GM10266 (cell line): ENCODE data around the gene PSPN.
"Not testable (repeated sequence)": the region's sequence is repeated elsewhere in the genome, so short reads cannot be mapped to it uniquely, and the experiment has no call there.

Experiments
- DNase-seq: peaks from one replicate; pipeline ENCODE4 v3.0.0; 2012; ENCODE audit errors: extremely low spot score
- TF ChIP-seq, protein P1 (sequence below): IDR thresholded peaks from 2 replicates; pipeline ENCODE4 v1.5.1; 2012; ENCODE audit warnings: mild to moderate bottlenecking, low read depth; ENCODE audit not compliant: control insufficient read depth, insufficient read depth; ENCODE audit errors: missing control alignments

The PSPN gene

DNA sequence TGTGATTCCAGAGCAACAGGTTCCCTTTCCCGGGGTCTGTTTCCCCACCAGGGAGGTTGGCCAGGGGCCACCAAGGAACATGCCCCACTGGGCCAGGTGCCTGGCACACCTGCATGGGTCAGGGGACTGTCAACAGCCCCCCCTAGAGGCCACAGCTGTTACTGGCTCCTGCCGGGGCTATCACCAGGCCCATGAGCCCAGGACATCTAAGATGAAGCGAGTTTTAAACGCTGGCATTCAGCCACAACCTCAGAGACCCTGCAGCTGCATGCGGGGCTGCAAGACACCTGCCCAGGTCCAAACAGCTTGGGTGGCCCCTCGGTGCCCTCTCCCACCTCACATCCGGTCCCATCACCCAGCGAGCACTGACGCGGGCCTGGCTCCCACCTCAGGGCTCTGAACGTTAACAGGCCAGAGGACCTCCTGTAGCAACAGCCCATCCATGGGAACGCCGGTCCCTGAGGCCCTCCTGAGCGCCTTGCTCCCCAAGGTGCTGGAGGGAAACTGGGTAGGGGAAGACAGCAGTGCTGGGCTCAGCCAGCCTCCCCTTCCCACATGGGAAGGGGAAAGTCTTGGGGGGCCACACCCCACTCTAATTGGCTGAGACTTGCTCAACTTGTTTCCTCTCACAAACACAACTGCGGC is 36.8 kb upstream of the PSPN start:
- DNase-seq, result no peak
- TF ChIP-seq, protein P1, sequence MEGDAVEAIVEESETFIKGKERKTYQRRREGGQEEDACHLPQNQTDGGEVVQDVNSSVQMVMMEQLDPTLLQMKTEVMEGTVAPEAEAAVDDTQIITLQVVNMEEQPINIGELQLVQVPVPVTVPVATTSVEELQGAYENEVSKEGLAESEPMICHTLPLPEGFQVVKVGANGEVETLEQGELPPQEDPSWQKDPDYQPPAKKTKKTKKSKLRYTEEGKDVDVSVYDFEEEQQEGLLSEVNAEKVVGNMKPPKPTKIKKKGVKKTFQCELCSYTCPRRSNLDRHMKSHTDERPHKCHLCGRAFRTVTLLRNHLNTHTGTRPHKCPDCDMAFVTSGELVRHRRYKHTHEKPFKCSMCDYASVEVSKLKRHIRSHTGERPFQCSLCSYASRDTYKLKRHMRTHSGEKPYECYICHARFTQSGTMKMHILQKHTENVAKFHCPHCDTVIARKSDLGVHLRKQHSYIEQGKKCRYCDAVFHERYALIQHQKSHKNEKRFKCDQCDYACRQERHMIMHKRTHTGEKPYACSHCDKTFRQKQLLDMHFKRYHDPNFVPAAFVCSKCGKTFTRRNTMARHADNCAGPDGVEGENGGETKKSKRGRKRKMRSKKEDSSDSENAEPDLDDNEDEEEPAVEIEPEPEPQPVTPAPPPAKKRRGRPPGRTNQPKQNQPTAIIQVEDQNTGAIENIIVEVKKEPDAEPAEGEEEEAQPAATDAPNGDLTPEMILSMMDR, result peak; percentile 65

DNA sequence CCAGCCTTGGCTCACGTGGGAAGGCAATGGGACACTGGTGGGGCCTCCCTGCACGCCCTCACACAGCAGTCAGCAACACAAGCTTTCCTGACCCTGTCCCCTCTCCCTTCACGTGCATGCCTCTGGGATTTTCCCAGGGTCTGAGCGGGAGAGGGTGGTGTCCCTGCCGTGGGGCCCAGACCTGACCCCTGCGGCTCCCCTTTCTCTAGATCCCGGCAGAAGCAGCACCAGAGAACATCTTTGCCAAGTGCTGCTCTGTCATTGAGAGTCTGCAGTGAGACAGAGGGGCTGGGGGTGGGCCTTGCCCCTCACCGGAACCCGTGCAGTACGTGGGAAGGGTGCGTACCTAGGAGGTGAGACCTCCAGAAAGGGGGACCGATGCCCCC is 36.3 kb upstream of the PSPN start:
- TF ChIP-seq, protein P1, result no peak
- no peak for DNase-seq

DNA sequence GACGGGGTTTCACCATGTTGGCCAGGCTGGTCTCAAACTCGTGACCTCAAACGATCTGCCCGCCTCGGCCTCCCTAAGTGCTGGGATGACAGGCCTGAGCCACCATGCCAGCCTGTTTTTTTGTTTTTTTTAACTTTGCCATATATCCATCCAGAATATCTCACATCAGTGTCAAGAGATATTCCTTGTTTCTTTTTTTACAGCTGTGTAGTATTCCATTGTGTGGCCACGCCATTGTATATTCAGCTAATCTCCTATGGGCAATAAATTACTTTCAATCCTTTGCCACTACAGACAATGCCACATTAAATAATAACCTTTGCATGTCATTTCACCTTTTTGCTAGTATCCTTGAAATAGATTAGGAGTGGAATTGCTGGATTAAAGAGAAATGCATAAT is 33.6 kb upstream of the PSPN start:
- DNase-seq, result no peak
- TF ChIP-seq, protein P1, result no peak

DNA sequence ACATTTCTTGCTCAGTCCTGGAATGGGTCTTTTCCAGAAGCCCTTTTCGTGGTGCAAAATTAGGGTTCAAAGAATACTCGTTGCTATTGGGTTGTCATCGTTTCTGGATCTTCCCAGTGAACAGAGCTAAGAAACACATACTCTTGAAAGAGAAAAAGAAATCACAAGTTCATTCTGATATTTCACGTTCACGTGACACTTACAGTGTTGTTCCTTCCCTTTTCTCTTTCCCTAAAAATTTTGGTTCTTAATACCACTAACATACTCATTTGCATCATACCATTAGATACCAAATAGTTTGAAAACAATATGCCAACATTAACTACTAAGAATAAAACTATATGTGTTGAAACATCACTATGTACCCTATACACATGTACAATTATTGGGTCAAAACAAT is 30.7 kb upstream of the PSPN start:
- TF ChIP-seq, protein P1, result no peak
- no peak for DNase-seq

DNA sequence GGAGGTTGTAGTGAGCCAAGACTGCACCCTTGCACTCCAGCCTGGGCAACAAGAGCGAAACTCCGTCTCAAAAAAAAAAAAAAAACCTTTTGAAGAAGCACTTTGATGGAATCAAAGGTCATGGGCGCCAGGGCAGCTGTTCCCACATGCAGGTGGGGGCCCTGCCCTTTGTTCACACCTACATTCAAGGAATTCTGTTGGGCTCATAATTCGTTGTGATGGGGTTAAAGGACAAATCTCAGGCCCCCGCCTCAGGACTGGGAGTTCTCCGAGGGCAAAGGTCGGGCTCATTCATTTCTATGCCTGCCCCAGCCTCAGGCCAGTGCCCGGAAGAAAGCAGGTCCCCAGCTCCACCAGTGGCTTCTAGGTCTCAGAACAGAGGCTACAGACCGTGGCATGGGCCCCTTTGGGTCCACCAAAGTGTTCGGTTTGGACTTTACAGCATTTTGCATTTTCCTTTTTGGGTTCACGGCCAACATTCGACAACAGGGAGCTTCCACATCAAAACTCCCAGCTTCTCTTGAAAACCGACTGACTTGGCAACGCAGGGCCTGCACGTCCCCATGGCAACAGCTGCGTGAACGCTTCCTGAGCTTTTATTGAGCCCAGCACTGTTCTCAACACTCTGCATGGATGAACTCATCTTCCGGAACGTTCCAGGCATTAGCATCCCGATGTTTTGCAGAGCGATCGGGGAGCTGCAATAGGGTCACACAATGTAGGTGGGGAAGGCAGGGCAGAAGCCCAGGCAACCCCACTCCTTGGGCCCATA is 27.3 kb upstream of the PSPN start:
- DNase-seq, result no peak
- TF ChIP-seq, protein P1, result no peak

DNA sequence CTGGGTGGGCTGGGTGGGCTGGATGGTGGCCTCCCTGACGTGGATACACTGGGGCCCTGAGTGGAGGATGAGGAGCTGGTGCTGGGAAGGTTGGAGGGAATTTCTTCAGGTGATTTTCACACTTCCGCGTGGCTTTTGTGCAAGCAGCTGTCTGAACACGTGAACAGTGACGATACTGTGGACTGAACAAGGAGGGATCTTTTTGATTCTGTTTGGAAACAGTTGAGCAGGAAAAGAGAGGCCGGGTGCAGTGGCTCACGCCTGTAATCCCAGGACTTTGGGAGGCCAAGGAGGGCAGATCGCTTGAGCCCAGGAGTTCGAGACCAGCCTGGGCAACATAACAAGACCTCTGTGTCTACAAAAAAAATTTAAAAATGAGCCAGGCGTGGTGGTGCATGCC is 26.3 kb upstream of the PSPN start:
- DNase-seq, result no peak
- TF ChIP-seq, protein P1, result no peak

DNA sequence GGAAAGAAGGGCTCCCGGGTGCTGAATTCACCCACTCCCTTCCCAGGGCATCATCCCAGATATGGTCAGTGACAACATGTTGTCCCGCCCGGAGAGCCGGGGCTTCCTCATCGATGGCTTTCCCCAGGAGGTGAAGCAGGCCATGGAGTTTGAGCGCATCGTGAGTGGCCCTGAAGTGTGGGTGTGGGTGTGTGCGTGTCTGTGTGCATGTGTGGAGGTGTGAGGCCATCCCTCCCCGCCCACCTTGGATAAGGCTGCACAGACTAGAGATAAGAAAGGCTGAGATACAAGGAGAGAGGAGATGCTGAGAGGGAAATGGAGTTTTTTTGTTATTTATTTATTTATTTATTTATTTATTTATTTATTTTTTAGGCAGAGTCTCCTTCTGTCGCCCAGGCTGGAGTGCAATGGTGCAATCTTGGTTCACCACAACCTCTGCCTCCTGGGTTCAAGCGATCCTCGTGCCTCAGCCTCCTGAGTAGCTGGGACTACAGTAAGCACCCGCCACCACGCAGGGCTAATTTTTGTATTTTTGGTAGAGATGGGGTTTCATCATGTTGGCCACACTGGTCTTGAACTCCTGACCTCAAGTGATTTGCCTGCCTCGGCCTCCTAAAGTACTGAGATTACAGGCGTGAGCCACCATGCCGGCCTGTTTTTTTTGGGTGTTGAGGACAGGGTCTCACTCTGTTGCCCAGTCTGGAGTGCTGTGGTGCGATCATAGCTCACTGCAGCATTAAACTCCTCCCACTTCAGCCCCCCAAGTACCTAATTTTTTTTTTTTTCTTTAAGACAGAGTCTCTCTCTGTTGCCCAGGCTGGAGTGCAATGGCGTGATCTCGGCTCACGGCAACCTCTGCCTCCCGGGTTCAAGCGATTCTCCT is 24.6 kb upstream of the PSPN start:
- not testable (repeated sequence) for DNase-seq
